GM21786 (cell line): ENCODE results near the gene TMEM18.

Experiments
- ATAC-seq: cut with Tn5 transposase; IDR thresholded peaks from one replicate; pipeline ENCODE4 v1.9.1; 2021; ENCODE audit not compliant: unreplicated experiment

Gene TMEM18

GRCh38 chr2:673615-674320 lies 3.4 kb downstream of the TMEM18 start:
- ATAC-seq, result no peak

GRCh38 chr2:673016-673415 lies 4.2 kb downstream of the TMEM18 start:
- ATAC-seq, result no peak

GRCh38 chr2:672606-672905 lies 4.7 kb downstream of the TMEM18 start:
- ATAC-seq, result no peak

GRCh38 chr2:671787-672605 lies 5.2 kb downstream of the TMEM18 start:
- ATAC-seq, result no peak

- ATAC-seq, result no peak
These were observed 6.1 kb downstream of the TMEM18 start for GRCh38 chr2:671072-671471.

GRCh38 chr2:670637-671036 lies 6.6 kb downstream of the TMEM18 start:
- no peak for ATAC-seq

GRCh38 chr2:669323-669722 lies 7.9 kb downstream of the TMEM18 start:
- ATAC-seq, result no peak

- ATAC-seq, result no peak
These were observed 9.2 kb downstream of the TMEM18 start for GRCh38 chr2:668000-668398.

GRCh38 chr2:667332-667999 lies 9.7 kb downstream of the TMEM18 start:
- no peak for ATAC-seq

GRCh38 chr2:666441-666840 lies 10.8 kb downstream of the TMEM18 start:
- ATAC-seq, result no peak

- ATAC-seq, result no peak
These were observed 11.7 kb downstream of the TMEM18 start for GRCh38 chr2:665340-666073.

- ATAC-seq, result no peak
These were observed 13.1 kb downstream of the TMEM18 start for GRCh38 chr2:664063-664462.

GRCh38 chr2:663221-663620 lies 14.0 kb downstream of the TMEM18 start:
- ATAC-seq, result no peak

- no peak for ATAC-seq
These were observed 15.9 kb downstream of the TMEM18 start for GRCh38 chr2:661360-661635.

GRCh38 chr2:660586-661359 lies 16.4 kb downstream of the TMEM18 start:
- no peak for ATAC-seq

- ATAC-seq, result no peak
These were observed 17.2 kb downstream of the TMEM18 start for GRCh38 chr2:660029-660428.

- no peak for ATAC-seq
These were observed 18.8 kb downstream of the TMEM18 start for GRCh38 chr2:658426-658825.

- ATAC-seq, result no peak
These were observed 19.4 kb downstream of the TMEM18 start for GRCh38 chr2:657766-658165.

GRCh38 chr2:656676-657075 lies 20.5 kb downstream of the TMEM18 start:
- no peak for ATAC-seq

GRCh38 chr2:655626-656025 lies 21.6 kb downstream of the TMEM18 start:
- no peak for ATAC-seq

GRCh38 chr2:654896-655295 lies 22.3 kb downstream of the TMEM18 start:
- no peak for ATAC-seq
